Nephron (organoid): ENCODE measurements around the gene CEP72.
A peak's percentile ranks its signal among the peaks of the same experiment; 100 is the strongest.

Experiments
- H3K27ac Mint-ChIP-seq, 3 experiments: 2 replicates each; pipeline ENCODE4 v1.8.0; 2020; ENCODE audit warnings: mixed read lengths in 3 of 3, mild to moderate bottlenecking in 2 of 3, moderate library complexity in 1 of 3
- H3K27me3 Mint-ChIP-seq: 2 replicates; pipeline ENCODE4 v1.8.0; 2021; ENCODE audit warnings: low read depth, mild to moderate bottlenecking, moderate library complexity, mixed read lengths
- H3K36me3 Mint-ChIP-seq: 2 replicates; pipeline ENCODE4 v1.8.0; 2020; ENCODE audit warnings: low read depth, mixed read lengths
- H3K4me1 Mint-ChIP-seq: 2 replicates; pipeline ENCODE4 v1.8.0; 2020; ENCODE audit warnings: mixed read lengths
- H3K4me3 Mint-ChIP-seq, 3 experiments: 2 replicates each; pipeline ENCODE4 v1.8.0; 2020; ENCODE audit warnings: mild to moderate bottlenecking in 3 of 3, mixed read lengths in 3 of 3, moderate library complexity in 2 of 3
- H3K9me3 Mint-ChIP-seq: 2 replicates; pipeline ENCODE4 v1.8.0; 2020; ENCODE audit warnings: mixed read lengths
- CTCF ChIP-seq, 3 experiments: fragments of 200-600 bp; sonication (generic); IDR thresholded peaks; one replicate each; pipeline ENCODE4 v1.5.0; 2021; ENCODE audit warnings: antibody characterized with exemption in 3 of 3; ENCODE audit not compliant: unreplicated experiment in 3 of 3

The CEP72 gene

GRCh38 chr5:611731-612486 is at the start of gene CEP72:
Gene CEP72 (plus strand): TSS chr5:612340. CDS start chr5:612362, 22 bp downstream.
- Mint-ChIP-seq H3K9me3 (peaks cover 7% of the 10 kb centered on the region), H3K27me3 (peaks cover 6% of the 10 kb centered on the region), H3K4me1 (peaks cover 18% of the 10 kb centered on the region), H3K27ac (peak within 1 kb of the TSS in 2 of 3 experiments; percentile 51 to 76), H3K4me3 (peak within 1 kb of the TSS; percentile 85 to 96 (median 91)), H3K36me3 (peaks cover 30% of the 10 kb centered on the region)
- TF ChIP-seq CTCF (IDR thresholded peaks at IDR 0.05; ENCODE audit: unreplicated experiment in 3 of 3) = no peak

- Mint-ChIP-seq H3K27ac (no peak overlapping the region), H3K9me3 (peaks cover 9% of the 10 kb centered on the region), H3K36me3 (no peaks in the 10 kb centered on the region), H3K4me1 (no peaks in the 10 kb centered on the region), H3K4me3 (no peak overlapping the region), H3K27me3 (peaks cover 25% of the 10 kb centered on the region)
- no peak for TF ChIP-seq CTCF (IDR thresholded peaks at IDR 0.05; ENCODE audit: unreplicated experiment in 3 of 3)
Observed at GRCh38 chr5:565782-566440, 46.2 kb upstream of the CEP72 start.

- H3K36me3 Mint-ChIP-seq = no peaks in the 10 kb centered on the region
- H3K4me3 Mint-ChIP-seq = no peak overlapping the region
- no peak overlapping the region for H3K27ac Mint-ChIP-seq
- no peak for TF ChIP-seq CTCF (IDR thresholded peaks at IDR 0.05; ENCODE audit: unreplicated experiment in 3 of 3)
- peaks cover 25% of the 10 kb centered on the region for H3K27me3 Mint-ChIP-seq
- H3K4me1 Mint-ChIP-seq = no peaks in the 10 kb centered on the region
- H3K9me3 Mint-ChIP-seq = peaks cover 9% of the 10 kb centered on the region
Observed at GRCh38 chr5:566636-567309, 45.4 kb upstream of the CEP72 start.

GRCh38 chr5:567664-568060 is 44.5 kb upstream of the CEP72 start:
- Mint-ChIP-seq H3K9me3 (peaks cover 9% of the 10 kb centered on the region), H3K4me3 (no peak overlapping the region), H3K4me1 (no peaks in the 10 kb centered on the region), H3K27me3 (peaks cover 25% of the 10 kb centered on the region), H3K36me3 (no peaks in the 10 kb centered on the region), H3K27ac (no peak overlapping the region)
- TF ChIP-seq CTCF (IDR thresholded peaks at IDR 0.05; ENCODE audit: unreplicated experiment in 3 of 3) = no peak

DNA sequence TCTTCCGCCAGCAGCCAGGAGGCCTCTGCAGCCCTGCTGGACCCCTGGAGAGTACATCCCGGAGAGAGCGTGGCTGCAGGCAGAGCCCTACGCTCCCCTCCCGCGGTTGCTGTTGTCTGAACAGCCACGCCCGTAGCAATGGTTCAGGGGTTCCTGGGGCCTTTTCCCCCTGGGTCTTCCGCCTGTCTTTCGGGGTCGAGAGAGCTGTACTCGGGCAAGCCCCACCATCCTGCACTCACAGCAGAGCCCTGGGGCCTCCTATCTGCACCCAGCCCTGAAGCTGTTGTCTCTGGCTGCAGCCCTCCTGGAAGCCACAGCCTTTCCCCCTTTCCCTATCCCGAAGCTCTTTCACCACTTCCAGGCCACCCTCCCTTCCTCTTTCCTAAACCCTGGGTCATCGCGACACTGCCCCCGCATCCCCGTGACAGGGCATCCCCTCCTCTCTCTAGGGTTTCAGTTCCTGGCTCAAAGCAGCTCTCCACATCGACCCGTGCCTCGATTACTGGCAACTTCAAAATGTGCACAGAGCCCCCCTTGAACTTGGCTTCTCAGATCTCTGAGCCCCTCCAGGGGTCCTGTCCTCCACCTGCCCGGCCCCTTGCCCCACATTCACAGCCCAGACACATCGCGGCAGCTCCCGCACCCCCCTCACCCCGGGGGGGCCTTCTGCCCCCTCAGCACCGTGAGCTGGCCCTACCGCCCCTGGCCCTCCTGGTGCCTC is 43.9 kb upstream of the CEP72 start:
- H3K27ac Mint-ChIP-seq = no peak overlapping the region
- H3K27me3 Mint-ChIP-seq = peaks cover 29% of the 10 kb centered on the region
- no peak for TF ChIP-seq CTCF (IDR thresholded peaks at IDR 0.05; ENCODE audit: unreplicated experiment in 3 of 3)
- no peak overlapping the region for H3K4me3 Mint-ChIP-seq
- no peaks in the 10 kb centered on the region for H3K36me3 Mint-ChIP-seq
- no peaks in the 10 kb centered on the region for H3K4me1 Mint-ChIP-seq
- H3K9me3 Mint-ChIP-seq = peaks cover 9% of the 10 kb centered on the region
